Colonic mucosa (tissue), 4 donors: ENCODE results near the gene KMO. TPM values are rescaled to one million over a fixed set of nuclear protein-coding genes. Genes with fewer than 3 reads are reported as not detected.

Experiments
- DNase-seq: peaks from one replicate; pipeline ENCODE4 v3.0.0-alpha.2; 2020
- H3K27ac ChIP-seq: fragments of 200-600 bp; one replicate; pipeline ENCODE4 v1.8.0; 2021
- H3K27me3 ChIP-seq: fragments of 200-600 bp; one replicate; pipeline ENCODE4 v1.8.0; 2021
- H3K36me3 ChIP-seq: fragments of 200-600 bp; one replicate; pipeline ENCODE4 v1.8.0; 2021
- H3K4me1 ChIP-seq: fragments of 200-600 bp; one replicate; pipeline ENCODE4 v1.8.0; 2021; ENCODE audit warnings: mild to moderate bottlenecking
- H3K4me3 ChIP-seq: fragments of 200-600 bp; one replicate; pipeline ENCODE4 v1.8.0; 2021
- H3K9ac ChIP-seq, 2 donors: one replicate each; pipeline ENCODE4 v1.7.0; 2013; ENCODE audit warnings: control low read depth in 2 of 2, low read depth in 2 of 2, low read length in 2 of 2
- H3K9me3 ChIP-seq: fragments of 200-600 bp; one replicate; pipeline ENCODE4 v1.8.0; 2021
- CTCF ChIP-seq: fragments of 200-600 bp; IDR thresholded peaks from one replicate; pipeline ENCODE4 v1.8.0; 2022; ENCODE audit warnings: antibody characterized with exemption, mild to moderate bottlenecking
- intact Hi-C: fragments of 100-400 bp; cut with DNase I; formaldehyde crosslinking; loops from one replicate; pipeline ENCODE4 v1.14.1; 2022
- total RNA-seq, 2 donors: library from RNA; stranded (reverse); fragmentation: NEBNext Ultra II Directional in 1 of 2; extraction: Animal tissue kit (Norgen Biotek cat#: 25700) in 1 of 2; gene quantifications; one replicate each; pipeline ENCODE4 v1.2.1, GENCODE V29; 2021
- donor health status: healthy.
- donor health status: DM: no; HTN: no; CAD: no.
- donor health status: DM: no; HTN: no; CAD: no.

Gene KMO
- total RNA-seq, 2 donors from 2014 or later = 0.80 TPM; not detected in 1

- peak; percentile 27 for DNase-seq
- Histone ChIP-seq H3K9ac (peak overlapping the region; percentile 85 to 93), H3K36me3 (no peaks in the 10 kb centered on the region), H3K4me1 (no peaks in the 10 kb centered on the region), H3K27me3 (no peaks in the 10 kb centered on the region), H3K9me3 (no peaks in the 10 kb centered on the region), H3K4me3 (peak overlapping the region; percentile 93), H3K27ac (peak overlapping the region; percentile 78)
- TF ChIP-seq CTCF = no peak
- intact Hi-C loops = no loop called here
Measured at GRCh38 chr1:241518476-241519307, 13.5 kb upstream of the KMO start.

DNA sequence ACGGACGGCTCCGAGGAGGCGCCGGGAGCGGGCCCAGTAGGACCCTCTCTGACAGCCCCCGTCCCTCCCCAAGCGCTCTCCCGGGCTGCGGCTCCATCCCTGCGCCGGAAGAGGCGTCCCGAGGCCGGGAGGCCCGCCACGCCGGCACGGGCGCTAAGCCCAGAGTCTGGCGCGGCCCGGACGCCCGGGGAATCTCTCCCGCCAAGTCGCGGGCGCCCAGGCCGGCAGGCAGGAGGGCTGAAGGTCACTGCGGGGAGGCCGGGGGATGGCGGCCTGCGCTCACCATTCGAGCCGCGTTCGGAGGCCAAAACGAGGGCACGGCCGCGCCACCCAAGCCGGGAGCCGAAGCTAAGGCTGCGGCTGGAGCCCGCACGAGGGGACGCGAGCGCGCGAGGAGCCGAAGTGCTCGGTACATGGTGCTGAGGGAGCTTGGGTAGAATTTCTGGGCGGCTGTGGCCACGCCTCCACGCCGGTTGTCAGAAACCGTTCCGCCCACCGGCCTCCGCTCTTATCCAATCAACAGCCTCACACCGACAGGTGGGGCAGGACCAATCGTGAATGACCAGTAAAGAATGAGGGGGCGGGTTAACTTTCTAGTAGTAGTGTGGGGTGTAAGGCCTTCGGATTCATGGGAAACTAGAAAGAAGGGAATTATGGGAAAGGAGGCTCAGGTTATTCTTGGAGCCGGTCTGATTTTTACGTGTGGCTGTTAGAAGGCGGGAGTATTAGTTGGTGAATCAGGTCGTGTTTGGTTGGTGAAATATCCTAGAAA, 12.7 kb upstream of the KMO start, which contains the start of gene FH:
FH (minus strand) TSS at position 448 of the 772 bp plus-strand sequence; CDS start at position 415, 33 bp downstream.
- intact Hi-C loops = no loop called here
- H3K36me3 ChIP-seq = no peaks in the 10 kb centered on the region
- H3K4me1 ChIP-seq = no peaks in the 10 kb centered on the region
- H3K4me3 ChIP-seq = peak within 1 kb of the TSS; percentile 93
- H3K9ac ChIP-seq = peak within 1 kb of the TSS; percentile 85 to 93
- peak; percentile 97 for DNase-seq
- no peak for TF ChIP-seq CTCF
- no peaks in the 10 kb centered on the region for H3K27me3 ChIP-seq
- H3K27ac ChIP-seq = peak within 1 kb of the TSS; percentile 78
- H3K9me3 ChIP-seq = no peaks in the 10 kb centered on the region

DNA sequence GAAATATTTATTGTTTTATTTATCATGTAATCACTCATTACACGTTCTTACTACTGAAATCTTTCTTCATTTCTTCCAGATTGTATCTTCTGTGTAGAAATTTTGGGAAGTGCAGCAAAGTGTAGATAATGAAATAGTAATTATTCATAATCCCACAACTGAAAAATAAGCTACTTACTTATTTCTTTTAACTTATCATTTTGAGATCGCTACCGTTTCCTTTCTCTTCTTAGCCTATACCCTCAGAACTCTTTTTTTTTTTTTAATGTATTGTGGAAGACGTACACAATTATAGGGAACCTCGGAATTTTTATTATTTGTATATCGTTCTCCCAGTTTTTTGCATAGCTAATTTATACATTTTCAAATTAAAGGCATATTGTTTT, 12.1 kb upstream of the KMO start:
- no peak for TF ChIP-seq CTCF
- intact Hi-C loops = no loop called here
- no peaks in the 10 kb centered on the region for H3K9me3 ChIP-seq
- H3K27ac ChIP-seq = peak overlapping the region; percentile 78
- H3K27me3 ChIP-seq = no peaks in the 10 kb centered on the region
- DNase-seq = no peak
- no peaks in the 10 kb centered on the region for H3K4me1 ChIP-seq
- H3K4me3 ChIP-seq = peak overlapping the region; percentile 93
- no peaks in the 10 kb centered on the region for H3K36me3 ChIP-seq
- H3K9ac ChIP-seq = no peak overlapping the region

DNA sequence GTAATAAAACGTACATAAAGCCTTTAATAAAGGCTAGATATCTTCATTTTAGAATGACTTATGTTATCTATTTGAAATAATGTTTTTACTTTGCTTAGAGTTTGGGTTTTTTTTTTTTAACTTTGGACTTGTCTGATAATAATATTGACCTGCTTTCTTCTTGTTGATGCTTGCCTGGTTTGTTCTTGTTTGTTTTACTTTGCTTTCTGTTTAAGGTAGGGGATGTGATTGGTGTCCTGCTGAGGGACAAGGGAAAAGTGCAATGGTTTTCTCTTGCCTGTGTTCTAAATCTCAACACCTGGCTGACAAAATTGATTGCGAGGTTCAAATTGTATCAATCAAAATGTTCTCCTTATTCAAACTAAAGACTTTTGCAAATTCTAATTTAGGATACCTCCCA, 10.5 kb upstream of the KMO start:
- Histone ChIP-seq H3K9ac (no peak overlapping the region), H3K27me3 (no peaks in the 10 kb centered on the region), H3K9me3 (no peaks in the 10 kb centered on the region), H3K4me3 (no peak overlapping the region), H3K36me3 (no peaks in the 10 kb centered on the region), H3K4me1 (no peaks in the 10 kb centered on the region), H3K27ac (no peak overlapping the region)
- no peak for DNase-seq
- TF ChIP-seq CTCF = no peak
- intact Hi-C loops = no loop called here

DNA sequence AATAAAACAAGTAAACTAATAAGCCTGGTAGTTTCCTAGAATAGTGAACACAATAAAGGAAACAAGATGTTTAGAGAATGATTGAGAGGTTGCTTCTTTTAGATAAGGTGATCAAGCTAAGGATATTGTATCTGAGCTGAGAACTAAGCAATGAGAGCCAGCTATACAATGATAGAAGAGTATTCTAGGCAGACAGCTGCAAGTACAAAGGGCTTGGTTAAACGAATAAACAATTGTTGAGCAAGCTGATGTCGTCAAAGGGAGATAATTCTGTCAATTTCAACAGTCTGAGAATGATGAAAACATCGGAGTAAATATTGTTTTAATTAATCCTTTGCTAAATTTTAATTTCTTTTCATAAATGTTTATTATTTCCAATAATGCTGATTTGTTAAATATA, 7.2 kb upstream of the KMO start:
- DNase-seq = no peak
- H3K27ac ChIP-seq = no peak overlapping the region
- H3K4me1 ChIP-seq = no peaks in the 10 kb centered on the region
- no peaks in the 10 kb centered on the region for H3K36me3 ChIP-seq
- H3K27me3 ChIP-seq = no peaks in the 10 kb centered on the region
- H3K9ac ChIP-seq = no peak overlapping the region
- H3K9me3 ChIP-seq = no peaks in the 10 kb centered on the region
- intact Hi-C loops = no loop called here
- H3K4me3 ChIP-seq = no peak overlapping the region
- no peak for TF ChIP-seq CTCF
